Glomerular visceral epithelial cell (primary cell): ENCODE data around the gene DZIP1L.

ENCODE experiments used
- DNase-seq: peaks from one replicate; pipeline ENCODE4 v3.0.0-alpha.2; 2016; ENCODE audit errors: extremely low spot score

Gene DZIP1L

GRCh38 chr3:138034918-138035317 lies 80.5 kb downstream of the DZIP1L start:
- DNase-seq = no peak

- no peak for DNase-seq
Observed at GRCh38 chr3:138033202-138033691, 82.2 kb downstream of the DZIP1L start.

- DNase-seq = no peak
Observed at GRCh38 chr3:138032567-138032966, 82.8 kb downstream of the DZIP1L start.

GRCh38 chr3:138031536-138031935 lies 83.9 kb downstream of the DZIP1L start:
- DNase-seq = no peak

- no peak for DNase-seq
Observed at GRCh38 chr3:138030734-138031280, 84.6 kb downstream of the DZIP1L start.

- DNase-seq = no peak
Observed at GRCh38 chr3:138027821-138028220, 87.6 kb downstream of the DZIP1L start.

- no peak for DNase-seq
Observed at GRCh38 chr3:138025553-138025952, 89.9 kb downstream of the DZIP1L start.

- no peak for DNase-seq
Observed at GRCh38 chr3:138023754-138024153, 91.7 kb downstream of the DZIP1L start.

- DNase-seq = no peak
Observed at GRCh38 chr3:138019281-138020069, 95.9 kb downstream of the DZIP1L start.

GRCh38 chr3:138016065-138016464 lies 99.3 kb downstream of the DZIP1L start:
- no peak for DNase-seq

GRCh38 chr3:138012526-138012925 lies 102.9 kb downstream of the DZIP1L start:
- DNase-seq = no peak
